NCI-H2107 treated with DMSO at 0.1 percent for 48 hours (cell line): ENCODE results near the gene FAM234B.
A peak's percentile ranks its signal among the peaks of the same experiment; 100 is the strongest.

Experiments
- DNase-seq: peaks from one replicate; lab custom pipeline; 2025; ENCODE audit not compliant: unreplicated experiment; lab: John Stamatoyannopoulos, UW

Gene FAM234B

DNA sequence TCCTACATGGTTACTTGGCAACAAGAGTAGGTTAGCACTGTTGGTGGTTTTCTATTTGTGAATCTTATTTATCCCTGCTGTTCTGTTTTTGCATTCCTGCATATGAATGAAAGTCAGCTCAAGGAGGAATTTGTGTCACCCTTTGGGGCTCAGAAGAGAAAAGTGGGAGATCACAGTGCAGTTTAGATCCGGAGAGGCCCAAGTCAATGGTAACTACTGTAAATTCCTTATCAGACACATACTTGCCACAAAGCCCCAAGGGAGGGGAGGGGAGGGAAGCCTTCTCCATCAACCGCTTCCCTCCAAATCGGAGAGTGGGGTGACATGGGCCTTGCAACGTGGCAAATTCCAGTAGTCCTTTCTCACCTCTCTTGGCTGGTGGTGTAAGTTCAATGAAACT is 44.3 kb downstream of the FAM234B start:
- DNase-seq: no peak

DNA sequence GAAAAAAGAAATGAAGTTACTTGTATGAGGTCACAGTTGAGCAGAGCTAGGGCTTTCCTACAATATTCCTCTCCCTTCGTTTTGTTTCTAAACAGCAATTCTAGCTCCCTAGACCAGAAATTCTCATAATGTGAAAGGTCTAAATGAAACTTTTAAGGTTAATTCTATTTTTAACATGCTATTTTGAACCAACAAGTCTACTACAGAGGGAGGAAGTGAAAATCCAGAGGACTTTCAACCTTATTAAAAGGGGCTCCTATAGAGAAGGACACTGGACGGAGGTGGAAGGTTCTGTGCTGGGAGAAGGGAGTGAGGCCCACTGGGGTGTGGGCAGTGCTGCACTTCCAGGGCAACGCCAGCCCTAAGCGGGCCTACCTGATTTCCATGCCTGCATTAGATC is 45.9 kb downstream of the FAM234B start:
- DNase-seq: no peak

DNA sequence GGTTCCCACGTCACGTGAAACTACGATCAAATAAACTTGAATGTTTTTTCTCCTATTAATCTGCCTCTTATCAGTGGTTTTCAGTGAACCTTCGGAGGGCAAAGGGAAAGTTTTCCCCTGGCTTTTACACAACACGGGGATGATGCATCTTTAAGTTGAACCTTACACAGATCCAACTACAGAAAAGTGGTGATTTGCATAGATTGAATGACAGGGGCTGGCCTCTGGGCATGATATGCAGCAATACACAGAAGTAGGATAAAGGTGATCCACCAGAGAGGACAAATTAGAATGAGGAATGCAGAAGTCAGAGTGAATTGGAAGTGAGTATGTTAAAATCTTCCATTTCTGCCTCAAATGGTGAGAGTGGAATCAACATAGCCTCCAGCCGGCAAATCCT is 47.7 kb downstream of the FAM234B start:
- no peak for DNase-seq

DNA sequence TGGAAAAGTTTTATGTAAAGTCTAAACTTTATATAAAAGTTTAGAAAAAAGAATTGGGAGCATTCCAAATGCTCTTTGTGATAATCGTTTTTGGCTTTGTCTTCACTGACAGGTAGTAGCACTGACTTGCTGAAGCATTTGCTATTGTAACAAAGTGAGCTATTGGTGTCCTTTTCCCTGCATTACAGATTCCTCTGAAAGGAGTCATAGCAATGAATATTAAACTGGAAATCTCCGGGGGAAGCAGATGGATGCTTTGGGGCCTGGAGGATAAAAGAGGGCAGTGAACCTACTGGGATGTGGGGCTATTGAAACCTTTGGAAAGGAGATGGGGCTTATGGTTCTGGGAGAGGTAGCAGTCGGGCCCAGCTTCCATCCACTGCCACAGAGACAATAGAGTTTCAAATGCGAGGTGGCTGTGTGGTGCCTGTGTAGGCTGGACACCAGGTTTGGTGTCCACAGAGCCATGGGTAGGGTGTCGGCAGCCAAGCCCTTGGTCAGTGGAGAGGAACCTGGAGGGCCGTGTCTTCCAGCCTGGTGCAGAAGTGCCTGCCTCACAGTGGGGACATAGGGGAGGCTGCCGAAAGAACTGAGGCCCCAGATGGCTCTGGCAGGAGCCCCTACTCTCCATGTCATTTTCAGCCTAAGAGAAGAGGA is 49.1 kb downstream of the FAM234B start:
- DNase-seq: no peak

DNA sequence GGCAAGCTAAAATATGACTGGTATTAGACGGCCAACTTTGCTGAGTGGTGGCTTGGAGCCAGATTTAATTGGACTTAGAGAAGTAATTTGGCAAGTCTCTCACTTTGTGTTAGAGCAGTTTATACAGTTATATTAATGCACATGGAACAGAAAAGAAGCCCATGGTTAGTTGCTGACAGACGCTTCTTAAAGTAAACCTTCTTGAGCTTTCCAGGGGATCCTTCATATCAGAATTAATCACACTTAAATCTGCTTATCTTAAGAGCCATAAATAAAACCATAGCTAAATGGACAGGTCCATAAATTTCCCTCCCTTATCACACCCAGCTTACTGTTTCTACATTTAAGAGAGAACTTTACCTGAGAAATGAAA is 49.7 kb downstream of the FAM234B start:
- no peak for DNase-seq

DNA sequence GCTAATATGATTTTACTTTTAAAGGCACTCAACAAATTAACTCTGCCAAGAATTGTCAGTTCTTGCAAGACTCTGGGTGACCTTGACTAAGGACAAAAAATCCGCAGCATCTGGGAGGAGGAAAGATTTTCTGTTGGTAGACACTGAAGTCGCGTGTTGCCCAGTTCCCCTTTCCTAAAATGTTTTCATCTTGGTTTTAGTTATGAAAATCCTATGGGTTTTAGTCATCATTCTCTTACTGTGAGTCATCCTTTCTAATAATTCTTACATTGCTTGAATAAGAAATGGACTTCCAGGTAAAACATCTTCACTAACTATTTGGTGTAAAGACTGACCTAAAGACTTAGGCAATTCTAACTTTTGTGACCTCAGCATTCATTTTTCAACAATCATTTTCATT is 50.2 kb downstream of the FAM234B start:
- no peak for DNase-seq

DNA sequence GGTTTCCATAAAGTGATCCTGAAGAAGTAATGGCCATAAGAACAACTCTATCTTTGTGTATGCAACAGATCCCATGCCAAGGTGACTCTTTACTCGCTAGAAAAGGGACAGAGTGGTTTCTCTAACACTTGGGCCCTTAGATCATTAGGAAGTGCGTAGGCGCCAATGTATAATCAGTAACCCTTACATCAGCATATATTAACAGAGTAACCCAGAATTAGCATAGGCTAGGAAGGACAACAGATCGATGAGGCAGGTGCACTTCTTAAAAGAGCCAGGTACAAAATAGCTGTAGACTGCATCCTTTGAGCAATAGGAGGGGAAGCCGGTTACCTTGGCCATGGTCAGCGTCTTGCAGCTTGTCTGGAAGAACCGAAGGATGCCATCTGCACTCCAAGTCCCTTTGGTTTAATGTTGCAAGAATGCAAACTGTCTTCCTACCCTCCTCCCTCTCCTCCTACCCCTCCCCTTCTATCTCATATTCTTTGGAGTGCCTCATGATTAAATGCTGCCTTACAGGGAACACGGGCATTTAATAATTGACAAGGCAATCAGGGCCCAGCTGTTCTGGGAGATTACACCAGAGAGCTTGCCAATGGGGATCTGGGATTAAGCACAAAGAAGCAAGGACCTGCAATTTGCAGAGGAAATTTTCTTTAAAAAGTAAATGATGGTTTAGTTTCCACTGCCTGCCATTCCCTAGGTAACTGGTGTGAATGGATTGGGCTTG is 51.2 kb downstream of the FAM234B start:
- peak; percentile 19 for DNase-seq

DNA sequence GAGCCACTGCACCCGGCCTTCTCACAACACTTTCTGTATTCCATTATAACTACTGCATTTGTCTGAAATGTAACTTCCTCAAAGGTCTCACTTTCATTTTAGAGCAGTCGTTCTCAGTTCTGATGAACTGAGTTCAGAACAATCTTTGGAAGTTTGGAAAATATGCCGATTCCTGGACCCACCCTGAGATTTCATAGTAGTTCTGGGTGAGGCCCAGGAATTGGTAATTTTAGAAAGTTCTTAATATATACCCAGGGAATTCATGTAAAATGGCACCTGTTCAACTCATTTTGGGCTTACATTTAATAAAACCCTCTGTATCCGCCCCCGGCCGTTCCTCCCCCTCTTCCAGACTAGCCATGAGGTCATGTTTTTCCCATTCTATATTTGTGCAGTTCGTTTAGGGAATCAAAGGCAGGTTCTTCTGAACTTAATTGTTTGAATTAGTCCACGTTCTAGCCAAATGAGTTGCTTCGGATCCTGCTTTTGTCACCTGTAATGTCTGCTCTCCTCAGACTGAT is 53.4 kb downstream of the FAM234B start:
- DNase-seq: no peak

DNA sequence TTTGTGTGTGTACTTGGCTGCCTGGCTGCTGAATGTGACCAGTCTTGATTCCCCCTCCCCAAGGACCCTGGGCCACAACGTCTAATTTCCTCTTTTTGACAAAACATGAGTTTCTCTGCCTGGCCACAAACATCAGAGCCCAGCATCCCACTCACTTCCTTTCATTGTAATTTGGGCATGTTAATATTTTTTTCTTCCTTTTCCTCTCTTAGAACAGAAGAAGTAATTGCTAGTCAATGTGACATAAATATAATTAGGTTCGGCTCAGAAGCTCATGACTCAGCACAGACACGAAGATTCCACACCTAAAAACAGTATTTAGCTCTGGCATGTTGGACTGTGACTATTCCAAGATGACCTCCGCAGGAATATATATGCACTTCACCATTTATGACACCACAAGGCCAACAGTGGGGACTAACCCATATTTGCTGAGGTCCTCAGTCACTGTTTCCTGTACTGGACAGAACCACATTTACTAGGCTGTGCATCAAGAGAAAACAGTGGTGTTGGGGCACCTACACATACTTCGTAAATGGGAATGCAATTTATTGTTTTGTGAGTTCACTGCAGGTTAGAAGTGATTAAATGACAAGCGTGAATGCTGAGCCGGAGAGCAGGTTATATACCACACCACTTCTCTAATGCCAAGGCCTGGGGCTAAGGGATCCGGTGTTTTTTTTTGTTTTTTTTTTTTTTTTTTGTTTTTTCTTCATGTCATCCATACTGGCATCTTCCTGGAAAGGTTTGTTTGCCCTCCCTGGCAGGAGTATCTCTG is 55.1 kb downstream of the FAM234B start:
- DNase-seq: no peak

DNA sequence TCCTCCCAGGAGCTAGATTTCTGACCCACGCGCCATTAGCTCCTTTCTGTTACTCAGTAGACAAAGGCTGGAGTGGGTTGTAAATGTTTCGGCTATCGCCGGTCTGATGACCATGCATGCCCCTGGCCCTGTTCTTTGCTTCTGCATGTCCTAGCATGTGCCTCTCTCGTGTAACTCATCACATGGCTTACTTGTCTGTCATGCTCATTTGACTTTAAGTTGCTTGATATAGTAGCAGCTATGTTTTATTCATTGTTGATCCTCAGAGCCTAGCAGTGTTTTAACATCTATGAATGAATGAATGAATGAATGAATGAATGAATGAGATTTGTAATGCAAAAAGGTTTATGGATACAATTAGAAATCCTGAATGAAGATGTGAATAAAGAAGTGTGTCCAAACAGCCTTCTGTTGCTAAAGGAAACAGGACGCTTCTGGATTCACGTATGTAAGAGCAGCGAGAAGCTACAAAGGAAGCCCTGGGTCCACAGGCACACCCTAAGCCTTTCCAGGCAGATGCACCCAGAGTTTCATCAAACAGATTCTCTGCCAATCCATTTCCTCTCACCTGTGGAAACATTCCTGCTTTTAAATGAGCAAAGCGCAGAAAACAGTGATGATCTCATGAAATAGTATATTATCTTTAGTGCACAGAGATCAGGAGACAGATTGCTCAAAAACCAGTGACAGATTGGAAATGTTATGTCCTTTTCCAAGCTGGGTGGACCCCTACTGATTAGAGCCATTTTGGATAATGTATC is 55.8 kb downstream of the FAM234B start:
- no peak for DNase-seq

DNA sequence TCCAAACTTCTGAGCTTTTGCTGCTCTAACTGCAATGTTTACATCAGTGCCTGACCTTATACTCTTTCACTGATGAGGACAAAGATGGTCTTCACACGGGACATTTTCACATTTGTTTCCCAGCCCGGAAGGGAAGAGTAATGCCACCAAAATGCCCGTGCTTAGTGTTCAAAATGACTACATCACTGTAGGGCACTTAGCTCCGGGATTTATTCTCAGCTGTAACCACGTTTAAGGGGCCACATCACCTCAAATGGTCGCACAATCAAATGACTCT is 56.4 kb downstream of the FAM234B start:
- no peak for DNase-seq

DNA sequence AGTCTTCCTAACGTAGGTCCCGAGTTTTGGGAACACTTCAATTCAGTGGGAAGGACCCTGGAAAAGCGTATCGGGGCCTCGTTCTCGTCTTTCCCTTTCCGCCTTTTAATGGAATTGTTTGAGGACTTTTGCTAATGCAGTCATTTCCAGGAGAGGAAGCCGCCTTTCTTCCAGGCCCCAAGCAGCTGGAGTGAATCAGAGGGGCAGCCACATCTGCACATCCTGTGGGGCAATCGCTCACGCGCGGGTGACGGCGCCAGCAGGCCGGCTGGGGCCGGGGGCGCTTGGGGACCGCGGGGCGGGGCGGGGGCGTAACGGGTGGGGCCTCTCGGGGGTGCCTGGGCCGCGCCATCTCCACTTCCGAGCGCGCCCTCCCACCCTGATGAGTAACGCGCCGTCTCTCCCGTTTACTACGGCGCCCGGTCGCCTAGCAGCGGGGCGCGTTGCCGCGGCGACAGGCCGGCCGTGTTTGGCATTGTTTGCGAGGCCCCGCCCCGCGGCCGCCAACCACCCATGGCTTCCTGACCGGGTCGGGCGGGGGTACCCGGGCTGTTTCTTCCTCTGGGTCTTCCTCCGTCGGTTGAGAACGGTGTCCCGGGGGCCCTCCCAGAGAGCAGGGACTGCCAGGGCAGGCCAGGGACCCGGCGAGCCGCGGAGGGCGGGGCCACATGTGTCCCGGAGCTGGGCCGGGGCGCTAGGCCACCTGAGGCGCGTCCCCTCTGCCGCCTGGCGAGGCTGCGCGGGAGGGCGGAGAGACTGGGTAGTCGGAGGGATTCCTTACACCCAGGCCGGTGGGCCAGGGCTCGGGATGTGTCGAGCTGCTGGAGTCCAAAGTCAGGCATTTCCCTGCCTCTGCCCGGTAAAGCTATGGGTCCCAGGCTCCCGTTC is 56.9 kb downstream of the FAM234B start:
- DNase-seq: peak; percentile 50

DNA sequence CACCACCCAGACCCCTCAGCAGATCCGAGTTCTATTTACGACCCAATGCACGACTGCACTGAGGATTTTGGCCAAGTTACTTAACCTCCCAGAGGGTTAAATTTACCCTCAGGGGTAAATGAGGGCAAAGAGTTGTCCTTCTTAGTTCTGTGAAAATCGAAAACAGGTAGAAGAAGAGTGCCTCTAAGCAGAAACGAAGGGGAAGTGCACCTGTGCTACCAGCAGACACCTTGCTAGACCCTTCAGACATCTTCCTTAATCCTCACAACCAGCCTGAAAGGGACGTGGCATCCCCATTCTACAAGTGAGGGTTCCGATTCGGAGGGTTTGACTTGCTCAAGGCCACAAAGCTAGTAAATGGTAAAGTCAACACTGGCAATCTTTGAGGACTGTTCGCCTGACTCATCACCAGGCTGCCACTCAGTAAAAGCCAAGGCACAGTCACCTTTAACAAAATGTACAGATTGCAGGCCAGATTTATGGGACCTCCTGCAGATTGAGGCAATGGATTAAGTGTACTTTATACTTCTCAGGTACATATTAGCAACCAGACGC is 57.7 kb downstream of the FAM234B start:
- no peak for DNase-seq

DNA sequence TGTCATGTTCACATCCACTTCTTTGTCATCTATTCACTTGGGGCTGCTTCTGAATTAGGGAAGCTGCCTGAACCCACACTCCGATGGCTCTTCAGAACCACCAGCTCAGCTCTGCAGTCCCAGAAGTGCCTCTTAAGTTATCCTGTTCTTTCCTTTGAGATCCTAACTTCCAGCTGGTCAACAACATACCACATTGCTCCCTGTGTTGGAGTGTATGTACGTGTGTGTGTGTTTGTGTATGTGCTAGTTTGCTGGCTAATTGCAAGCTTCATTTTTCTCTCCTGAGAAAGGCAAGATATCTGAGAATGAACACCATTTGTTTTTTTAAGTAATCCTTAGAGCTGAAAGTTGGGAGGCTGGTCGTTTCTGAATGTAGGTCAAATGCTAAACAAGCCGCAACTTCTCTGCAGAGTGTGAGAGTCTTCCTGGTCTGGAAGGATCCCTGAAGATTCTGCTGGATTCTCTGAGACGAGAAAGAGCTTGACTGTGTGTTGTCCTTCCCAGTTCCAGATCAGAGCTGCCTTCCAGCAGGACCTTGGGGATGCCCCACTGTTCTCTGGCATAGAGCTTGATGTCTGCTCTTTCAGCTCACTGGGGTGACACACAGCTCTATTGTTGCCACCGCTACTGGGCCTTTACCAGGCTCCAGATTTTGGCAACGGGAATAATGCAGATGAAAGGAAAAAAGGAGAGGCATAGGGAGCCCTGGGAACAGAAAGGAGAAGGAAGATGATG is 58.4 kb downstream of the FAM234B start:
- DNase-seq: peak; percentile 10

DNA sequence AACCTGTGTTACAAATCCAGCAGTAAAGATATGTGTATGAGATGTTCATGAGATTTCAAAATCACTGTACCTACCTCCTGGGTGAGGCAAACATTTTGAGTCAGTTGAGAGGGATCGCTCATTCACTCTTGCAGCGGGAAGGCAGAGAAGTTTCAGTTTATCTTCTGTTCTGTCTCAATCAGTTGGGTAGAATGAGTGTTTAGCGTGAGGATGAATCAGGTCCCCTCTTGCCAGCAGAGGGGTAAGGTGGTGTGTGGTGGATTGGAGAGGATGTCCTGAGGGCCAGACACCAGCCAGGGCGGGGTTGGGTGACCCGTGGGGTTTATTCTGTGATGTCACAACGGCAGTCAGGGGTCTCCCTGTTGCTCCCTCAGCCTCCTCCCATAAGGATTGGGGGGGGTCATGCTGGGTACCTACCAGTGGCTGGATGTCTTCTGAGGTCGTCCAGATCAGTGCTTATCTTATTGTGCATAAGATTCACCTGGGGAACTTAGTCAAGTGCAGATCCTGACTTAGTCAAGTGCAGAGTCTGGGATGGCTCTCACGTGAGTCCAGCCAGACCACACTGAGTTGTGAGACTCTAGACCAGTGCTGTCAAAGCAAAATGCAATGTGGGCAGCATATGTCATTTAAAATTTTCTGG is 59.3 kb downstream of the FAM234B start, which contains the start of gene GSG1:
GSG1 (minus strand) TSS at position 277 of the 643 bp plus-strand sequence; CDS start at position 122, 155 bp downstream.
- DNase-seq: no peak

DNA sequence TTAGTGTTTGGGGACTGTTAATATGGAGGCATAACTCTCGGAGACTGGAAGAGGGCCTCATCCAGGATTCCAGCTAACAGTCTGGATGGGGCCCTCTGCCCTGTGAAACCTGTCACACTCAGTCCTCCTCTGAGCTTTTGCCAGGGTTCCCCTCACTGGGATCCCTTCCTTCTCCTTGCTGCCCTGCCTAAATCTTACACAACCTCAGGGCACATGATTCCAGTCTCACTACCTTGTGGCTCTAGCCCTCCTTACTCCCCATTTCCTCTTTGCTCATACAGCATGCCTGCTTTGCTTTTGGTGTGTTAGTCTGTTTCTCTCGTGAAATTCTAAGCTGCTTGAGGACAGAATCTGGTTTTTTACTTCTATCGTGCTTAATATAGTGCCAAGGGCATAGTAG is 60.2 kb downstream of the FAM234B start:
- no peak for DNase-seq

DNA sequence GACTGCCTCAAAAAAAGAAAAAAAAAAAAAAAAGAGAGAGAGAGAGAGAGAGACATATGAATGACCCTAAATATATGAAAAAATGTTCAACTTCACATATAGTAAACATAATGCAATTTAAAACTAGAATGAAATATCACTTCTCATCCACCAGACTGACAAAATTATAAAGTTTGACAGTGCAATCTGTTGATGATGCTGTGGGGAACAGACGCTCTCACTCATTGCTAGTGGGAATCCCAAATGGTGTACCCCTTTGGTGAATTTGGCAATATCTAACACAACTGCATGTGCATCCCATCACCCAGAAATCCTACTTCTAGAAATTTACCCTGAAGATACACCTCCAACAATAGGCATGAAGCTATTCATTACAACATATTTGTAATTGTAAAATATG is 61.6 kb downstream of the FAM234B start:
- no peak for DNase-seq

DNA sequence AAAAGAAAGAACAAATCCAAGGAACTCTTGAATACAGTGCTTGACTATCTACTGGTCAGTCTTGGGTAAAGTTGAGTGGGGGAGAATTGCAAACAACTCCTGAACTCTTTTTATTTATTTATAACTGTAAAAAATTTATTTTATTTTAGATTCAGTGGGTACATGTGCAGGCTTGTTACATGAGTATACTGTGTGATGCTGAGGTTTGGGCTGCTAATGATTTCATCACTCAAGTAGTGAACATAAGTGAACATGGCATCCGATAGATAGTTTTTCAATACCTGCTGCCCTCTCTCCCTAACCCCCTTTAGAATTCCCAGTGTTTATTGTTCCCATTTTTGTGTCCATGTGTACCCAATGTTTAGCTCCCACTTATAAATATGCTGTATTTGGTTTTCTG is 62.5 kb downstream of the FAM234B start:
- no peak for DNase-seq

DNA sequence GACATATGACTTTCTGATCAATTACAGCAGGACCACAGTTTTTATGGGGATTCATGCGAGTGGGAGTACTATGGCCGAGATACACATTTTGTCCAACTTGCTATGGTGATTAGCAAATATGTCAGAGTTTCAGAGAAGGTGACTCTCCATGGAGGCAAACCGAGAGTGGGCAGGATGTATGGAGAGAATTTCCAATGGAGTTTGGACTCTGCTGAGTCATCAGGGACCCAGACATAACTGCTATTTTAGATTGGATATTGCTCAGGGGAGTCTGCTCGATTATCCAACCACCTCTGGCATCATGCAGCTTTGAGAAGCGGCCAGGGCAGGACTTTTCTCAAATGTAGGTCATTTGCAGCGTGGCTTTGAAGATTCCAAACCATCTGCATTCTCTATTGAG is 68.8 kb downstream of the FAM234B start:
- DNase-seq: no peak
